GM23338 (cell line): ENCODE measurements around the gene PXK.

ENCODE experiments used
- CTCF ChIP-seq, 2 experiments: fragments of 200-600 bp in 1 of 2; sonication (generic) in 1 of 2; conservative IDR thresholded peaks; 2 replicates each; pipeline versions ENCODE4 v1.5.1 to v1.6.1; 2016 to 2017; ENCODE audit warnings: antibody characterized with exemption in 2 of 2, low read depth in 2 of 2, mild to moderate bottlenecking in 2 of 2, moderate library complexity in 1 of 2
- ETS1 ChIP-seq: IDR thresholded peaks from 2 replicates; pipeline ENCODE4 v1.6.1; 2016; ENCODE audit warnings: antibody characterized with exemption
- EZH2phosphoT487 ChIP-seq: fragments of 200-600 bp; sonication (generic); IDR thresholded peaks from one replicate; pipeline ENCODE4 v1.8.1; 2018; ENCODE audit warnings: antibody characterized with exemption; ENCODE audit not compliant: unreplicated experiment
- NANOG ChIP-seq: IDR thresholded peaks from 2 replicates; pipeline ENCODE4 v1.6.1; 2016; ENCODE audit warnings: antibody characterized with exemption, borderline replicate concordance
- POLR2AphosphoS5 ChIP-seq: IDR thresholded peaks from 2 replicates; pipeline ENCODE4 v1.6.1; 2016; ENCODE audit warnings: antibody characterized with exemption, low read depth
- REST ChIP-seq: IDR thresholded peaks from one replicate; pipeline ENCODE4 v1.6.1; 2018; ENCODE audit warnings: antibody characterized with exemption; ENCODE audit not compliant: unreplicated experiment
- ZNF331 ChIP-seq: fragments of 250-450 bp; sonication (Bioruptor Pico); IDR thresholded peaks from 2 replicates; pipeline ENCODE4 v1.5.0; 2020; ENCODE audit warnings: low read depth, mild to moderate bottlenecking, moderate library complexity

- TF ChIP-seq CTCF (conservative IDR thresholded peaks at IDR 0.05; ENCODE audit: low read depth in 2 of 2) (no peak), NANOG (no peak), REST (no peak), POLR2AphosphoS5 (no peak), ETS1 (no peak), ZNF331 (CRISPR knock-in tag) (no peak), EZH2phosphoT487 (no peak)
Measured at GRCh38 chr3:58466899-58467563, 134.3 kb downstream of the PXK start.
